IPS-18a (cell line): ENCODE data around the gene ALOXE3.

ENCODE experiments used
- H3K27ac ChIP-seq: one replicate; pipeline ENCODE4 v1.5.1; 2013; ENCODE audit warnings: low read length
- H3K27me3 ChIP-seq: one replicate; pipeline ENCODE4 v1.6.1; 2013; ENCODE audit warnings: mild to moderate bottlenecking, low read length; ENCODE audit not compliant: control insufficient read depth, insufficient read depth
- H3K36me3 ChIP-seq: one replicate; pipeline ENCODE4 v1.6.1; 2013; ENCODE audit warnings: low read depth, low read length; ENCODE audit not compliant: control insufficient read depth
- H3K4me1 ChIP-seq: one replicate; pipeline ENCODE4 v1.6.1; 2013; ENCODE audit warnings: low read depth, low read length; ENCODE audit not compliant: control insufficient read depth
- H3K4me3 ChIP-seq: one replicate; pipeline ENCODE4 v1.5.1; 2013; ENCODE audit warnings: low read length
- H3K9ac ChIP-seq: one replicate; pipeline ENCODE4 v1.6.1; 2013; ENCODE audit warnings: mild to moderate bottlenecking, low read length, moderate library complexity
- H3K9me3 ChIP-seq: one replicate; pipeline ENCODE4 v1.6.1; 2013; ENCODE audit warnings: low read depth, low read length; ENCODE audit not compliant: control insufficient read depth

Gene ALOXE3

DNA sequence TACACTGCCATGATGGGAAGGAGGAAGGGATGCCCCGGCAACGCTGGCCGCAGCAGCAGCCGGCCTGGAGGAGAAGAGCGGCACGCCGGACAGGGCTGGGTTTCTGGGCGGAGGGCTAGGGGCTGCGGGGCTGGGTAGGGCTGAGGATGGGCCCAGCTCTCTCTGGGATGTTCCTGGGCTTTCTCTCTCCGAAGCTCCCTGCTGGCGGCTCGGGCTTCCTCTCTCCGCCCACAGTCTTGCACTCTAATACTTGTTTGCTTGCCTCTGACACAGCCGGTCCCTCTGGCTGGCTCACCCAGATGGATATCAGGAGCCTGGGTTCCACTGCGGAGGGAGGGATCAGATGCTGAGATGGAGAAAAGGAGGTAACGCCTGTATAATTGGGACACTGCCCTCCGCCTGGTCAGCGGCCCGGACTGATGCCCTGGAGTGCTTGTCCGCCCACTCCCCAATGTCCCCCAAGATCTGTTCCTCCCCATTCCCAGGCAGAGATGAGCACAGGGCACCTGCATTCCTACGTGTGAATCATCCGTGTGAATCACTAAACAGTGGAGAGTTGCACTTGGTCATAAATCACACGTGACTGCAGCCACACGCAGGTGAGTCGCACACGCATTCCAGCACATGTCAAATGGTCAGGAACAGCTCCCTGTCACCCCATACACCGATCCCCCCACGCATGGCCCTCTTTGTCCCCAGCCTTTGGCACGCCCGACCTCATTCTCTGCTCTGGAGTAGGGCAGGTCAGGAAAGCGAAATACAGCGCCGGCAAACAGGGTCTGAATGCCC, at the start of gene ALOXE3:
ALOXE3 (minus strand) TSS at position 535 of the 789 bp plus-strand sequence; CDS start at position 11, 524 bp downstream.
- Histone ChIP-seq H3K36me3 (no peaks in the 10 kb centered on the region), H3K4me1 (no peaks in the 10 kb centered on the region), H3K9ac (peak within 1 kb of the TSS; percentile 7), H3K4me3 (peak within 1 kb of the TSS; percentile 79), H3K9me3 (no peaks in the 10 kb centered on the region), H3K27ac (no peak within 1 kb of the TSS), H3K27me3 (peaks cover 60% of the 10 kb centered on the region)

- Histone ChIP-seq H3K9me3 (no peaks in the 10 kb centered on the region), H3K27ac (no peak overlapping the region), H3K9ac (no peak overlapping the region), H3K27me3 (no peaks in the 10 kb centered on the region), H3K4me1 (peaks cover 12% of the 10 kb centered on the region), H3K36me3 (no peaks in the 10 kb centered on the region), H3K4me3 (no peak overlapping the region)
These were observed 49.2 kb upstream of the ALOXE3 start for GRCh38 chr17:8167526-8167925.

DNA sequence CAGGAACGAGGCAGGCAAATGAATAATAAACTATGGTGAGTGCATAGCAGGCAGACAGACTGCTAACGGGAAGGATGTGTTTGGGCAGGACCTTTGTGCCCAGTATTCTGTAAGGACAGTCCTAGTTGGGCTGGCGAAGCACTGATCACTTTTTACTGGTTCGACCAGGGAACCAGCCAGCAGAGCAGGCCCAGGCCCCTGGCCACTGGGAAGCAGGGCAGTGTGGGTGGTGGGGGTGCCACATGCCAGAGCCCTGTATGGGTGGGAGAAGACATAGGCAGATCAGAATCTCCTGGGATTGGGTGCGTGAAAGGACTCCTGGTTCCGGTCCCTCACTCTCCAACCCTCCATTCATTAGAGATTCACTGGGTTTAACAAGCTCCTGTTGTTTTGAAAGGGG, 48.4 kb upstream of the ALOXE3 start:
- no peak overlapping the region for H3K27ac ChIP-seq
- no peak overlapping the region for H3K9ac ChIP-seq
- H3K4me1 ChIP-seq: peaks cover 14% of the 10 kb centered on the region
- no peaks in the 10 kb centered on the region for H3K27me3 ChIP-seq
- H3K36me3 ChIP-seq: no peaks in the 10 kb centered on the region
- no peaks in the 10 kb centered on the region for H3K9me3 ChIP-seq
- H3K4me3 ChIP-seq: no peak overlapping the region

- Histone ChIP-seq H3K27me3 (no peaks in the 10 kb centered on the region), H3K9me3 (no peaks in the 10 kb centered on the region), H3K4me3 (peak overlapping the region; percentile 62), H3K9ac (no peak overlapping the region), H3K4me1 (peaks cover 17% of the 10 kb centered on the region), H3K27ac (no peak overlapping the region), H3K36me3 (peaks cover 11% of the 10 kb centered on the region)
These were observed 46.5 kb upstream of the ALOXE3 start for GRCh38 chr17:8164815-8165131.

DNA sequence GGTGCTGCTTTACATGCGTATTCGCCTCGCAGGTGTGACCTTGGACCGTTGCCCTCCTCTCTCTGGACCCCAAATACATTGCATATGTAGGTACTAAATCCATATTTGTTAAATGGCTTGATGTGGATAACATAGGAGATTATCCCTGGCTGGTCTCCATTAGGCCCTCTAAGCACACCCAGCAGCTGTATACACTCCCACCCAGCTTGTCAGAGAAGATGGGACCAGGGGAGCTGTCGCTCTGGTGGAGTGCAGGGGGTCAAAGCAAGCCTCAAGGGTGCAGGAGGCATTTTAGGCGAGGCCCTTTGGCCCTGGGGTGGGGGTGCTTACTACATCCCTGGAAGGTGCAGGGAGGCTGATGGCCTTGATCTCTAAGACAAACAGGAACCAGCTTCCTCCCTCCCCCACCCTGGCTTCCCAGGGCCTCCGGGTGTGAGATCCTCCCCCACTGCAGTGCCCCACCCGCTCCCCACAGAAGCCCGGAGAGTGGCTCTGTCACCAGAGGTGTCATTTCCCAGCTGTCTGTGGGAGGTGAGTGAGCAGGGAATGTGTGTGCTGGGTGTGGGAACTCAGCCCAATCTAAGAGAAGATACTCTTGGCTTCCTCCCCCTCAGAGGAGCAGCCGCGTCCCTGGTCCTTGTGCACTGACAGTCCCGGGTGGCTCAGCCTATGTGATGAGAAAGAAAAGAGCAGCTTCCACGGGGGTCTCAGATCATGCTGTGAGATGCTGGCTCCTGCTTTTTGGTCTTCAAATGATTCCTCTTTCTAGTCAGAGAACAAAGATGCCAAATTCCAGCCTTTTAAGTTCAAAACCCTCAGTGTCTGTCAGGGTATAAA, 45.9 kb upstream of the ALOXE3 start:
- no peak overlapping the region for H3K27ac ChIP-seq
- peaks cover 17% of the 10 kb centered on the region for H3K4me1 ChIP-seq
- peaks cover 16% of the 10 kb centered on the region for H3K36me3 ChIP-seq
- peak overlapping the region; percentile 62 for H3K4me3 ChIP-seq
- H3K27me3 ChIP-seq: no peaks in the 10 kb centered on the region
- H3K9ac ChIP-seq: peak overlapping the region; percentile 88
- no peaks in the 10 kb centered on the region for H3K9me3 ChIP-seq

DNA sequence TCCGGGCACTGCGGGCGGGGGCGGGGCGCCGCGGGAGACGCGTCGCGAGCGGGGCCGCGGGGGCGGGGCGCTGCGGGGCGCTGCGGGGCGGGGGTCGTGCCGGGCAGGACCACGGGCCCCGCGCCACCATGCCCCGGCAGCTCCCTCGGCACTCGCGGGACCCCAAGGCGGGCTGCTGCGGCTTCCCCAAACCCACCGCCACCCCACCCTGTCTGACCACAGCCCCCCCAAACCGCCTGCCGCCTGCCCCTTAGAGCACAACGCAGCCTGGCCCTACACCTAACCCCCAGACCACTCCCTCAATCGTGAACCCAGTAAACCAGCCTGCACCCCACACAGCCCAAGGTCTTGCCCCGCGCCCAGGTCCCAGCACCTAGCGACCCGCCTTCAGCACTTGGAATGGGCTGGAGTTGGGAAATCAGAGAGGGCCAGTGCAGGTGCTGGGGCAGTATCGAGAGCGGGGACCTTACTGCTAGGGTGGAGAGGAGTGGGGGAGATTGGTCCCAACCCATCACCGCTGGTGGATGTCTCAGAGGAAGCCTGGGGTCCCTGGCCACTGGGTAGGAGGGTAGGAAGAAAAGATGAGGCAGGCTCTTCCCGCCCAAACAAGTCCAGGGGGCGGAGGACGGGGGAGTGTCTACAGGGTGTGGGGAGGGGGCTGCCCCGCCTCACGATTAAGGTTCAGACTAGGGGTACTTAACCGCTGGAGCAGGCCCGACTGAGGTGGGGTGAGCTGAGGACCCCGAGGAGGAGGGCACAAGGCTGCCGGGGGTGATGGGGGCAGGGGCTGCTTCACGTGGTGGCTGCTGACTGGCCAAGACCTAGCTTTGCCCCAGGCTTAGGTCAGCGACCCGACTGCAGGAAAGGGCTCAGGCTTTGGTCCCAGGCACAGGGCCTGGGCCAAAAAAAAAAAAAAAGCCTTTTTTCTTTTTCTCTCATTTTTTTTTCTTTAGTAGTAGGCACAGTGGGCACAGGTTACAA, 45.0 kb upstream of the ALOXE3 start:
- Histone ChIP-seq H3K27ac (peak overlapping the region; percentile 76), H3K4me1 (peaks cover 17% of the 10 kb centered on the region), H3K27me3 (no peaks in the 10 kb centered on the region), H3K36me3 (peaks cover 16% of the 10 kb centered on the region), H3K4me3 (peak overlapping the region; percentile 62), H3K9ac (peak overlapping the region; percentile 88), H3K9me3 (no peaks in the 10 kb centered on the region)

DNA sequence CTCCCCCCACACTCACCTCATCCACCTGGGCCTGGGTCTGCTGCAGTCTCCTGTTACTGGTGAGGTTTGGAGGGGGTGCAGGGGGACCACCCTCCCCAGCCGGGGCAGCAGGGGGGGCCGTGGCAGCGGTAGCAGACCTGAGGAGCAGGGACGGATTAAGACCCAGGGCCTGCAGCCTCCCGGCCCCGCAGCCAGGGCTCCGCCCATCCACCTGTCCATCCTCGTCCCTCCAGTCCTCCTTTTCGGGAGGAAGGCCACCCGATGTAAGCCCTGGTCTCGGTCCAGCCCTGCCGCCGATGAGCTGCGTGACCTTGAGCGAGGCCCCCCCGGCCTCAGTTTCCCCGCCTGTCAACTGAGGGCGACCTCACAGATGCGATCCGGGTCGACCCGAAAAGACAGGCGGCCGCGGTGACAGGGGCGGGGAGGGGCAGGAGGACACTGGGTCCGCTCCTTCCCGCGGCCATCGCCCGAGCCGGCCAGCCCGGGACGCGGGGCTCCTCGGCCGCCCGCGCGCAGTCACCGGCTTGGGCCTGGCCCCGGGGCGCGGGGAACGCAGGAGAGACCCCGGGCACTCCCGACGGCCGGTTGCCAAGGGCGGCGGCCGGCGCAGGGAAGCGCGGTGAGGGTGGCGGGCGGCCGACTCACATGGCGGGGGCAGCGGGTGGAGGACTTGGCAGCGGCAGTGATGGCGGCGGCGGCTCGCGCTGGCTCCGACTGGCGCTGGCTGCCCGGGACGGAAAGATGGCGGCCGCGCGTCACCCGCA, 44.1 kb upstream of the ALOXE3 start, which contains the start of gene VAMP2:
VAMP2 (minus strand) TSS at position 716 of the 764 bp plus-strand sequence; CDS start at position 647, 69 bp downstream.
- Histone ChIP-seq H3K27ac (peak within 1 kb of the TSS; percentile 76), H3K27me3 (no peaks in the 10 kb centered on the region), H3K4me1 (peaks cover 17% of the 10 kb centered on the region)

GRCh38 chr17:8161289-8162232, 43.2 kb upstream of the ALOXE3 start:
- no peak overlapping the region for H3K27ac ChIP-seq
- H3K9me3 ChIP-seq: no peaks in the 10 kb centered on the region
- H3K4me3 ChIP-seq: peak overlapping the region; percentile 83
- H3K9ac ChIP-seq: peak overlapping the region; percentile 75
- H3K36me3 ChIP-seq: peaks cover 16% of the 10 kb centered on the region
- peaks cover 19% of the 10 kb centered on the region for H3K4me1 ChIP-seq
- H3K27me3 ChIP-seq: no peaks in the 10 kb centered on the region

More for the DNA sequence above, 44.1 kb upstream of the ALOXE3 start, which contains the start of gene VAMP2:
- Histone ChIP-seq H3K4me3 (peak within 1 kb of the TSS; percentile 83), H3K9ac (peak within 1 kb of the TSS; percentile 88), H3K9me3 (no peaks in the 10 kb centered on the region), H3K36me3 (peaks cover 16% of the 10 kb centered on the region)

DNA sequence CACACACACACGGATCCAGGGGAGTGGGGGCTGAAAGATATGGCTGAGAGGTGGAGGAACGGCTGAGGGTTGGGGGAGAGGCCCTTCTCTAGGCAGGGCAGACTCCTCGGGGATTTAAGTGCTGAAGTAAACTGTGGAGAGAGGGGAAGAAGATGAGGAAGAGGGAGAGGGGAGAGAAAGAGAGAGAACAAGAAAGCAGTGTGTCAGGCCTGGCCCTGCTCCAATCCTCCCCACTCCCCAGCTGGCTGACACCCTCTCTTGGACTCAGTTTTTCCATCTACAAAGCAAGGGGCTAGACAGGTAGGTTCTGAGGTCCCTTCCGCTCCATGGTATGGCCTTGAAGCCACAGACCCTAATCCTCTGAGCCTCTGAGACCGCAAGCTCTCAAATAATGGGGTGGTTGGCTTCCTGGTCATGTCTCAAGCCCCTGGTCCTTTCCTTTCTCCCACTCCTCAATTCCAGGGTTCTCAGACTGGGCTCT, 42.5 kb upstream of the ALOXE3 start:
- H3K9me3 ChIP-seq: no peaks in the 10 kb centered on the region

DNA sequence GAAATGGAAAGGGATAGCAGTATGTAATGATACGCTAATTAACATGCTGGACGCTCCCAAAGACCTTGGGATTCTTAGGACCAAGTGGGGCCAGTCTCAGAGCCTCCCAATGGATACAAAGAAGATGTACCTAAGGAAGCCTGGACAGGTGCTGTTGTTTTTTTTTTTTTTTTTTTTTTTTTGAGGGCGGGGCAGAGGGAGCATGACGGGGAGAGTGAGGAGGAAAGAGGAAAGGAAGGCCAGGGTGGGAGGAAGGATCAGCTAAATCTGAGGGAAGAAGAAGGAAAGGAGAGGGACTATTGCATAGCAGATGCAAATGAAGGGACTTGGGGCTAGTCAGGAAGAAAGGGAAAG, 41.9 kb upstream of the ALOXE3 start:
- Histone ChIP-seq H3K9me3 (no peaks in the 10 kb centered on the region), H3K27ac (no peak overlapping the region), H3K9ac (no peak overlapping the region), H3K27me3 (no peaks in the 10 kb centered on the region), H3K4me3 (no peak overlapping the region), H3K4me1 (peaks cover 27% of the 10 kb centered on the region), H3K36me3 (peaks cover 16% of the 10 kb centered on the region)

More for the DNA sequence above, 42.5 kb upstream of the ALOXE3 start:
- no peak overlapping the region for H3K4me3 ChIP-seq
- H3K27me3 ChIP-seq: no peaks in the 10 kb centered on the region
- peaks cover 16% of the 10 kb centered on the region for H3K36me3 ChIP-seq
- H3K27ac ChIP-seq: no peak overlapping the region
- no peak overlapping the region for H3K9ac ChIP-seq
- peaks cover 21% of the 10 kb centered on the region for H3K4me1 ChIP-seq
